Ecto neural progenitor cell (in vitro differentiated cells): ENCODE measurements around the gene AMPD2.

ENCODE experiments used
- DNase-seq: peaks from one replicate; pipeline ENCODE4 v3.0.0-alpha.2; 2018; ENCODE audit warnings: low spot score

AMPD2 gene

GRCh38 chr1:109619576-109620400 lies at the start of gene AMPD2, which contains the start of gene GNAT2:
AMPD2 (plus strand) TSS chr1:109619837; CDS start chr1:109621176, 1,339 bp downstream.
GNAT2 (minus strand) TSS chr1:109619616; CDS start chr1:109612870, 6,746 bp downstream.
- peak; percentile 87 for DNase-seq

DNA sequence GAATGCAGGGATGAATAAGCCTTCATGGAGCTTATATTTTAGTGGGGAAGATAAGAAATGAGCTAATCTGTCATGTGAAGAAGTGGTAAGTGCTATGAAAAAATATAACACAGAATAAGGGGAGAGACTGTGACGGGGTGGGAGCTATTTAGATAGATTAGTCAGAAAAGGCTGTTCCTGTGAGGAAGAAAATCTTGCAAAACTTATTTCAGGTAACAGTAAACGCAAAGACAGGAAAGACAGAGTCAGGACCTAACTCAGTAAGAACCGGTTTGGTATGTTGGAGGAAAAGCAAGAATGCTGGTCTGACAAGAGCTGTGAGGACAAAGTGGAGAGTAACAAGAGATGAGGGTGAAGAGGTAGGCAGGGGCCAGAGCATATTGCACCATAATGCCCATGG lies 49.2 kb upstream of the AMPD2 start:
- no peak for DNase-seq

DNA sequence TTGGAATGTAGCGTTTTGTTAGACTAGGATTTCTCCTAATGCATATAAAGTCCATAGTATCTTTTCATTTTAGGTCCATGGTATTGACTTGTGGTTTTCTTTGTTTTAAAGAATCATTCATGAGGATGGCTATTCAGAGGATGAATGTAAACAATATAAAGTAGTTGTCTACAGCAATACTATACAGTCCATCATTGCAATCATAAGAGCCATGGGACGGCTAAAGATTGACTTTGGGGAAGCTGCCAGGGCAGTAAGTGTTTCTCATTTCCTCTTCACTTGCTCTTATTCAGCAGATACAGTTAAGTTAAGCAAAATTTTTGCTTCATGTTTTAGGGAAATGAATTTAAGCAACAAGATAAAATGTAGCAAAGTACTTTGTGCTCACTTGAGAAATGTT lies 45.9 kb upstream of the AMPD2 start:
- DNase-seq, result no peak

GRCh38 chr1:109578947-109579443 lies 40.6 kb upstream of the AMPD2 start:
- no peak for DNase-seq

DNA sequence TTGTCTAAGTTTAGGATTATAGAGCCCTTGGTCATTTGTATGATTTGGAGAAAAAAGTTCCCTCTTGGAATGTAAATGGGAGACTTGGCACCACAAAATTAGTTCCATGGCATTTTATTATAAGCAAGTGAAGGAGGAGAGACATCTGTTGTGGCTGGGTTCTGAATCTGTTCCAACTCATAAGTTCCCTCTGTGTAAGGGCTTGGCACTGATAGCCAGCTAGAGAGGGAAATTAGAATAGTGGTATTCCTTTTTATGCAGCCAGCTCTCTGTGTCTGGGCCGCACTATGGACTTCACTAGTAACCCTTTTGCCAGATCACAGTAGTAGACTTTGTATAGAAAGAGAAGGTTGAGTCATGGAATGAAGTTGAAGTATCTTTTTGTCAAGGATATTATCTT lies 40.1 kb upstream of the AMPD2 start:
- DNase-seq, result no peak

GRCh38 chr1:109582021-109582420 lies 37.6 kb upstream of the AMPD2 start:
- no peak for DNase-seq

DNA sequence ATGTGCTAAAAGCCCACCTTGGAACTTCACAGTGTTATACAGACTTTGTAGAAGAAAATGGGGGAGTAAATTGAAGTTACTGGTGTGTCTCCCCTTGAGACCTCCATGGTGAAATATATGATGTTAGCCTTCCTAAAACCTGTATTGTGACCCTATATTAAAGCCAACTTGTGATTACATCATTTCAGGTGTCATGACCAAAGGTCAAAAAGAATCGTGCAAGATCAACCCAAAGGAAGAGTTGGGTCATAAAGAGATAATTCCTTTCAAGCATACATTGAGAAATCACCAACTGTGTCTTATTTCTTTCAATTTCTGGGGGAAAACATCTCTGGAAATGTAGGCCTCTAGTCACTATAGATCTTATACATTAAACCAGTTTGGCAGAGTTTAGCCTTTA lies 34.9 kb upstream of the AMPD2 start:
- no peak for DNase-seq

DNA sequence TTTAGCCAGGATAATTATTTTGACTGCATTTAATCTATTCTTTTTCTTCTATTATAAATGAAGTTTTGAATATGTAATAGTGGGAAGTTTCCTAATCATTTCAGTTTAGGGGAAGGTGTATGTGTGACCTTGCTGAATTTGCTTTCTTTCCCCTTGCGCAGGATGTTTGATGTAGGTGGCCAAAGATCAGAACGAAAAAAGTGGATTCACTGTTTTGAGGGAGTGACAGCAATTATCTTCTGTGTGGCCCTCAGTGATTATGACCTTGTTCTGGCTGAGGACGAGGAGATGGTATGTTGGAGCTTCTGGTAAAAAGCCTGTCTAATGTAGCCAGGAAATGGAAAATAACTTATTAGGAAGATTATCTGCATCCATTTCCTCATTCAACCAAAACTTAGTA lies 33.6 kb upstream of the AMPD2 start:
- no peak for DNase-seq

DNA sequence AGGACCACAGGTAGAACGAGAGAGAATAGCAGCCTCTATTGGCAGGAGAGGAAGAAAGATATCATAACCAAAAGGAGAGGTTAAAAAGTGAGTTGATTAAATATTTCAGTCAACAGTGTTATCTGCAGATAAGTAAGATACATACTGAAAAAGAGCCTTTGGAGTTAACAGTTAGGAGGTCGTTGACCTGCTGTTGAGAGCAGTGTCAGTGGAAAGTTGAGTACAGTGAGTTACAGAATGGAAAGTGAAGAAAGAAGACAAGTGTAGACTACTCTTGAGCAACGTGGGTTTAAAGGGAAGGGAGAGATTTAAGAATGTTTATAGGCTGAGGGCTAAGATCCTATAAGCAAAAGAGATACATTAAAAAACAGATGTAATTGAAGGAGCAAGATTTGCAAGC lies 30.5 kb upstream of the AMPD2 start:
- DNase-seq, result no peak

- no peak for DNase-seq
These were observed 30.0 kb upstream of the AMPD2 start for GRCh38 chr1:109589679-109590078.

DNA sequence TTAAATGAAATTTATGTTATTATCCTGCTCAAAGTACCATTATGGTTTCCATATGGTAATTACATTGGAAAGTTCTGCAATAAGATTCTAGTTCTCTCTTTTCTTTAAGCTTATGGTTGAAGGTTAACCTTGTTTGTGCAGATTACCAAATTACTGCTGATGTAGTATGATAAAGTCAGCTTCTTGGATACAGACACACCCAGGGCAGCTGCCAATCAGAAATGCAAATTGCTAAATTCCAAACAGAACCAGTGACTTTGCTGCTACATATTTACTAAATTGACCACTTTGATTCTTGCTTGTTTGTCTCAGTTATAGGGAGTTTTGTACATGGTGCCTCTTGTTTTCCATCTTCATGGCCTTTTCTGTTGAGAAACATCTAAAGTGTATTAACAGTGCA lies 26.7 kb upstream of the AMPD2 start:
- DNase-seq, result no peak

DNA sequence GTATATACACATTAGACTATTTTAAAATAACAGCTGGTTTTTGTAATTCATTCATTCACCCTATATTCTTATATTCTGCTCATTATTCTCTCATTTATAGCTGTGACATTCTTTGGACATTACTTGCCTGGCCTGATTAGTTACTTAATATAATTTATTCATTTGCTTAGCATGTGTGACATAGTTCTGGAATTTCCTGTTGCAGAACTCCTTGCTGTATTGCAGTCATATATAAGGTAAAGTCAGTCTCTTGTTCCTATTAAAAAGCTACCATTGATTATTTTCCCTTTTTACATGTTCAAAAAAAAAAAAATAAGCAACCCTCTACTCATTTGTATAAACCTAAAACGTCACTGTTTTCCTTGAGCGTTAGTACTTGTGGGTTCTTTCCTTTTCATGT lies 24.1 kb upstream of the AMPD2 start:
- DNase-seq, result no peak

GRCh38 chr1:109598156-109598555 lies 21.5 kb upstream of the AMPD2 start:
- no peak for DNase-seq

GRCh38 chr1:109598655-109599054 lies 21.0 kb upstream of the AMPD2 start:
- DNase-seq, result no peak

- no peak for DNase-seq
These were observed 16.4 kb upstream of the AMPD2 start for GRCh38 chr1:109603229-109603628.

GRCh38 chr1:109605381-109605780 lies 14.3 kb upstream of the AMPD2 start:
- DNase-seq, result no peak

DNA sequence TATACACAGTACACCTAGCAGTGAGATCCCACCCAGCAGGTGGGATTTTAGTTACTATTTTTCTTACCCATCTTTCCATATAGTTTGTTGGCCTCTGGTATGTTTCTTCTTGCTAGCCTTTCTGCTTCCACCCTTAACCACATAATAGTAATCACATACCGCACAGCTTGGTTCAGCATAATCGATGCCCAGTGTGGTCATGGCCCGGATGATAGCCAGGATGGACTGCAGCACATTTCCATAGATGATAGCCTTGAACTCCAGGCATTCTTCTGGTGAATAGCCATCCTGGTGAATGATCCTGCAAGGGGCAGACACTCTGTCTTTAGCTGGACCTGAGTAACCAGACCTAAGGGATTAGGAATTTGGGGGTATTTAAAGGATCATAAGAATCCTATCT lies 9.8 kb upstream of the AMPD2 start:
- no peak for DNase-seq

DNA sequence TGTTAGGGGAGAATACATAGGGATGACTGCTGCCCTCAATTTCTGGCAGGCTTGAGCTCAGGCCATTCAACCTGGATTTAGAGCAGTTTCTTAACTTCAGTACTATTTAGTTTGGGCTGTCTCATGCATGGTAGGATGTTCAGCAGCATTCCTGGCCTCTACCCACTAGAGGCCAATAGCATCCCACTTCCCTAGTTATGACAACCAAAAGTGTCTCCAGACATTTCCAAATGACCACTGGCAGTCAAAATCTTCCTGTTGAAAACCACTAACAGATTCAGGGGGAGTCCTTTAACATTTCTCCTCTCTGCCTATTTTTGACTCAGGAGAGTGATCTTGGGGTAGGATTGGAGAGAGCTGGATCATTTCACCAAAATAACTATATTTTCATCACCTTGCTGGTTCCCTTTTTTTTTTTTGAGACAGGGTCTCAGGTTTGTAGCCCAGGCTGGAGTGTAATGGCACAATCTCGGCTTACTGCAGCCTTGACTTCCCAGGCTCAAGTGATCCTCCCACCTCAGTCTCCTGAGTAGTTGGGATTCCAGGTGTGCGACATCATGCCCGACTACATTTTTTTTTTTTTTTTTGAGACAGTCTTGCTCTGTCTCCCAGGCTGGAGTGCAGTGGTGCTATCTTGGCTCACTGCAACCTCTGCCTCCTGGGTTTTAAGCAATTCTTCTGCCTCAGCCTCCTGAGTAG lies 8.9 kb upstream of the AMPD2 start:
- DNase-seq, result no peak

- DNase-seq, result no peak
These were observed 8.2 kb upstream of the AMPD2 start for GRCh38 chr1:109611308-109611990.

DNA sequence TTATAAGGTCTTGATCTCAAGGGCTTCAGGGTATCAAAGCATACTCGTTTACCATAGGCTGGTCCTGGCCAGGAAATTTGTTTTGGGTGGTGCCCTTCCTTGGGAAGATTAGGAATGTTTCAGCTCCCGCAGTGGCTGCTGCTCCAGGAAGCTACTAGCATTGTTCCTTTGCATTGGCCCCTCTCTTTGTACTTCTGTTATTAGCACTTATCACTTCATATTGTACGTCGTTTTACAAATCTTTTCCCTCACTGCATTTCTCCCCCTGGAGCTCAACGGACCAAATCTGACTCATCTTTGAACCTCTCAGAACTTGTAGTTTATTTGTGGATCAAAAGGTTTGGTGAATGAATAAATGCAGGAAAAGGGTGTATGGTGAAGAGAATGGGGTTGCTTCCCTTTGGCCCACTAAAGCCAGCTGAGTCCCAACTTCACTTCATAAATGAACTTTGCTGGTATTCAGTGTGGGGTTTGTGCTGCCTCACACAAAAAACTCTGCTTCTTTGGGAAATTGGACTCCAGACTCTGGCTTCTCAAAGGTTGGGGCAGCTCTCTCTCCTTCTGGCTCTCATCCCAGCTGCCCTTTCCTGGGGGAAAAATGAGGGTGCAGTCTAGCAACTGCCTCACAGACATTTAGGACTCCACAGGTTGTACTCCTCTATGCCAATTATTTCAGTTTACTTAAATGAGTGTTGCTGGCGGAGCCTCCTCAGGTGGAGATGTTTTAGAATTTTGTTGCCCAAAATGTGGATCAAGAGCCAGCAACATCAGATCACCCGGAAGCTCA lies 6.1 kb upstream of the AMPD2 start:
- DNase-seq, result no peak

DNA sequence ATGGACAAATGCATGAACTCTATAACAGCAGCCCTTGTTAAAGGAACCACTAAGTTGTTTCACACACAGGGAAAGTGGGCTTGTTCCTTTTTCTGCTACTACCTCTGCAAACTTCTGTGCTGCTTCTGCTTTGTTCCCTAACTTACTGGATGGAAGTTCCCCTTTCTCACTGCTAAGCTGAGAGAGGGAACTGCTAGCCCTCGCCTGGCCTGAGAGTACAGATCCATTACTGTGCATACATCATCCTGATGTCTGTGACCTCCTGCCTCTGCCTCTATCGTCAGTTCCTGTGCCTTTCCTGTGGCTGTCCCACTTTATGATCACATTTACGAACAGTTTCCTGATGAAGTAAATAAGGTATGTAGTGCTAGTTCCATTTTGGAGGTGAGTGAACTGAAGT lies 3.8 kb upstream of the AMPD2 start:
- no peak for DNase-seq

GRCh38 chr1:109616391-109616790 lies 3.2 kb upstream of the AMPD2 start:
- no peak for DNase-seq
